ENCODE data around the gene AMZ1.

Gene AMZ1

DNA sequence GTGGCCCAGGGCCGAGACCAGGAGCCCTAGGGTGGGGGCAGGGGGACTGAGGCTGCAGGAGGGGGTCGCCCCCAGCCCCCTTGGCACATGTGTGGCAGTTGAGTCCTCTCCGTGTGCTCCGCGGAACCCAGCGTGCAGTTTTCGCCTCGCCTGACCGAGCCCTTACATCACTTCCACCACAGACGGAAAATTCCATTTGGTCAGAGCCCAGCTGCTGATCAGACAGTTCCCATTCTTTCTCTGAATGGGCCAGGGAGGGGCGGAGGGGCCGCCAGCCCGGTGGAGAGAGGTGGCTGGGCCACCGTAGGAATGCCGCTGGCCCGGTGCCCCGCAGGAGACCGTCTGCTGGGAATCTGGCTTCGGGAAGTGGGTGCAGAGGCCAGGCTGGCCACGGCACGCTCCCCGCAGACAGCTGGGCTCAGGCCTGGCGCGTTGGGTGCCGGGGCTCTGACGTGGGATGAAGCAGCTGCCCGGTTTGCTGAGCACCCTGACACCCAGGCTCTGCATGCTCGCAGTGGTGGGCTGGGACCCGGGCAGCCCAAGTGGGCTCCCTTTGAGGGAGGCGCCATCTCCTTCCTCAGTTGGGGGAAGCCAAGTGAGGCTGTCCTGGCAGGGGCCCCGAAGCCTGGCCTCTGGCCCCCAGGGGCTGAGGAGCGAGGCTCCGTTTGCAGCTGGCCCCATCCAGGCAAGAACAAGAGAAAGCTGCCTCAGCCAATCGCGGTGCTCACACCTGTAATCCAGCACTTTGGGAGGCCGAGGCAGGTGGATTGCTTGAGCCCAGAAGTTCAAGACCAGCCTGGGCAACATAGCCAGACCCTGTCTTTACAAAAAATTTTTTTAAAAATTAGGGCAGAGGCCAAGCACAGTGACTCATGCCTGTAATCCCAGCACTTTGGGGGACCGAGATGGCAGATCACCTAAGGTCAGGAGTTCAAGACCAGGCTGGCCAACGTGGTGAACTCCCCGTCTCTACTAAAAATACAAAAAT lies 46.3 kb upstream of the AMZ1 start:
- in situ Hi-C loops (cut with MboI; ENCODE audit: low pct_unique_long_range_greater_than_20kb, low sequenced_read_pairs, unreplicated experiment) = no loop called here
- peak; percentile 74 for DNase-seq (ENCODE audit: low spot score)
- TF ChIP-seq, protein P1, sequence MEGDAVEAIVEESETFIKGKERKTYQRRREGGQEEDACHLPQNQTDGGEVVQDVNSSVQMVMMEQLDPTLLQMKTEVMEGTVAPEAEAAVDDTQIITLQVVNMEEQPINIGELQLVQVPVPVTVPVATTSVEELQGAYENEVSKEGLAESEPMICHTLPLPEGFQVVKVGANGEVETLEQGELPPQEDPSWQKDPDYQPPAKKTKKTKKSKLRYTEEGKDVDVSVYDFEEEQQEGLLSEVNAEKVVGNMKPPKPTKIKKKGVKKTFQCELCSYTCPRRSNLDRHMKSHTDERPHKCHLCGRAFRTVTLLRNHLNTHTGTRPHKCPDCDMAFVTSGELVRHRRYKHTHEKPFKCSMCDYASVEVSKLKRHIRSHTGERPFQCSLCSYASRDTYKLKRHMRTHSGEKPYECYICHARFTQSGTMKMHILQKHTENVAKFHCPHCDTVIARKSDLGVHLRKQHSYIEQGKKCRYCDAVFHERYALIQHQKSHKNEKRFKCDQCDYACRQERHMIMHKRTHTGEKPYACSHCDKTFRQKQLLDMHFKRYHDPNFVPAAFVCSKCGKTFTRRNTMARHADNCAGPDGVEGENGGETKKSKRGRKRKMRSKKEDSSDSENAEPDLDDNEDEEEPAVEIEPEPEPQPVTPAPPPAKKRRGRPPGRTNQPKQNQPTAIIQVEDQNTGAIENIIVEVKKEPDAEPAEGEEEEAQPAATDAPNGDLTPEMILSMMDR (IDR thresholded peaks at IDR 0.05; ENCODE audit: extremely low read depth, insufficient read depth, missing control alignments) = no peak

DNA sequence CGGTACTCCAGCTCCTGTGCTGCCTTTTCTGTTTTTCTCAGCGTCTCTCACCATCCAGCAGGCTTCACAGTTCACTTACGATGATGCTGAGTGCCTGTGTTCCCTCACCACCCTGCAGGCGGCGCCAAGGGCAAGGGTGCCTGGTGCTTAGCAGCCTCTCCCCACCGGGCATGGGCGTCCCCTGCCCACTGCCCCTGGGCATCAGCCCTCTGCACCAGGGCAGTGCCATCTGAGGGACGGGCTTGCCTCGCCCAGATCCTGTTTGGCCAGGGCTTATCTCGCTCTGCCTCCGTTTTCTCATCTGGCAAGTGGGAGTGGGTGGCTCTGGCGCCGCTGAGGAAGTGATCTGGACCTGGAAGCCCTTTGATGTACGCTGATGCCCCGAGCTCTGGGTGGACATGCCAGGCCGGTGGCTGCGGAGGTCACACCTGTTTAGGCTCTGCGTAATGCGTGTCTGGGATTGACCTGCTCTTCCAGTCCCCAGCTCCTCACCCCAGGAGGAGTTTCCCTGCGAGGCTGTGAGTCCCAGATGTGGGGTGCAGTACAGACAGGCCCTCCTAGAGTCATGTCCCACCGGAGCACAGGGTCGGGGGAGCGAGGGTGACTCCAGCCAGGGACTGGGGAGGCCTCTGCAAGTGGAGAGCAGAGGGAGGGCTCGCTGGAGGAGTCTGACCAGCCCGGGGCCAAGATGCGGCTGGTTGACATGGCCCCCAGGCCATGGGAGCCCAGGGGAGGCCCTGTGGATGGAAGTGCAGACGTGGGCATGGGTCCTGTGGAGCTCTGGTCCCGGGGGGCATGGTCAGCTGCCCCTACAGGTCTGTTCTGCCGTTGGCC lies 44.4 kb upstream of the AMZ1 start:
- no peak for DNase-seq (ENCODE audit: low spot score)
- TF ChIP-seq, protein P1 (IDR thresholded peaks at IDR 0.05; ENCODE audit: extremely low read depth, insufficient read depth, missing control alignments) = peak; percentile 42
- in situ Hi-C loops (cut with MboI; ENCODE audit: low pct_unique_long_range_greater_than_20kb, low sequenced_read_pairs, unreplicated experiment) = no loop called here

DNA sequence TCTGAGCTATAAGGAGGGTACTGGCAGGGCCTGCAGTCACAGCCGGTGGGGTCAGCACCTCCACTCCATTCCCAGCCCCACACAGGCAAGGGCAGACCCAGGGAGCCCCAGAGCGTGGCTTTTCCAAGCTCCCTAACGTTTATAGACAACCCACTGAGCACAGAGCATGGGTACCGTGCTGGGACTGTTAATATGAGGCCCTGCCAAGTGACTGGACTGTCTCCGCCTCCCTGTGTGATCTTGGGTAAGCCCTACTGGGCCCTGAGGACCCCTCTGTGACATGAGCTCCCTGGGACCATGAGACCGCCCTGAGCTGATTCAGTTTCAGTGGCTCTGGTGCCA lies 43.8 kb upstream of the AMZ1 start:
- in situ Hi-C loops (cut with MboI; ENCODE audit: low pct_unique_long_range_greater_than_20kb, low sequenced_read_pairs, unreplicated experiment) = no loop called here
- TF ChIP-seq, protein P1 (IDR thresholded peaks at IDR 0.05; ENCODE audit: extremely low read depth, insufficient read depth, missing control alignments) = no peak
- DNase-seq (ENCODE audit: low spot score) = no peak

DNA sequence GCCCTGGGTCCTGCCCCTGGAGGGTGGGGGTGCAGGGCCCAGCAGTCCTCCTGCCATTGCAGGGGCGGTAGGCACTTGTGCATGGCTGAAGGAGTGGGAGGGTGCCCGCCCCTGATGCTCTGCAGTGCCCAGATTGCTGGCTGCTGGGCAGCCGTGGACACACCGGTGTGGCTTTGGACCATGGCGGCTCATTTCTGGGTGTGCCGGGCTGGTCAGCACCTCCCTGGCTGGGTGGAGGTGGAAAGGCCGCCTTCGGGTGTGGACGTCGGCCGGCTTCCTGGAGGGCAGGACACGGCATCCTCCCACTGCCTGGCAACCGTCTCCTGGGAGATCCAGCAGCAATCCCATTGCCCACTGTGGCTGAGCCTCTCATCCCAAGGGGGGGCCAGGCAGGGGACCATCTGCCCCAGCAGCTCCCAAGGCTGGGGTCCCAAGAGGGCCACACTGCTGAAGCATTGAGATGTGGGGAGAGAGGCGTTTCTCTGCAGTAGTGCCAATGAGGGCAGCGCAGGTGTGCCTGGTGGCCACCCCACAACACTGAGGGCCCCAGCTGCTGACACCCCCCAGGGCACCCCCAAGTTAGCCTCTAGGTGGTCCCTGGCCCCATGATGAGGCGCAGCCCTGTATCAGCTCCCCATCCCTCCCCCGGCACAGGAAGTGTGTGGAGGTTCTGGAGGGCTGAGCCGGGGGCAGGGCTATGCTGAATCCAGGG lies 43.3 kb upstream of the AMZ1 start:
- DNase-seq (ENCODE audit: low spot score) = no peak
- in situ Hi-C loops (cut with MboI; ENCODE audit: low pct_unique_long_range_greater_than_20kb, low sequenced_read_pairs, unreplicated experiment) = no loop called here
- TF ChIP-seq, protein P1 (IDR thresholded peaks at IDR 0.05; ENCODE audit: extremely low read depth, insufficient read depth, missing control alignments) = no peak

DNA sequence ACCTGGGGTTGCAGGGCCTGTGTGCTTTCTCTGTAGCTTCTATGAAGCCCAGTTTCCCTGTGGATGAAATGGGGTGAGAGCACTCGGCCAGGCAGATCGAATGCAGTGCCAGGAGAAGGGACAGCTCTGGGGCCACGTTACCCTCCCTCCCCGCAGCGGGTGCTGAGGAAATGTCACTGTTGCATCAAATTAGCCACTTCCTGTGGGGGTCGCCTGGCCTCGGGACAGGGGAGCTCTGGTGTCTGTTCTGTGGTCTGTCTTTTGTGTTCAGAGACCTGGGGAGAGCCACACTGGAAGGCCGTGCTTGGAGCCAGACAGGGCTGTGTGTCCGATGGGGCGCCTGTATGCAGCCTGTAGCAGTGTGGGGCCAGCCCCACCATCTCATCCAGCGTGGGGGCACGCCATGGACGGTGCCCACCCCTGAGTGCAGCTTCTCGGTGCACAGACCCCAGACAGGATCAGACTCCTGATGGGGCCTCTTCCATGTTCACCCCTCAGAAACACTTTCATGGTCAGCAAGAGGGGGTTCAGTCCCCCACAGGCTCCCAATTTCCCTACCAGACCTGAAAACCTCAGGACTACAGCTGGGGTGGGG lies 42.6 kb upstream of the AMZ1 start:
- DNase-seq (ENCODE audit: low spot score) = peak; percentile 72
- in situ Hi-C loops (cut with MboI; ENCODE audit: low pct_unique_long_range_greater_than_20kb, low sequenced_read_pairs, unreplicated experiment) = no loop called here
- TF ChIP-seq, protein P1 (IDR thresholded peaks at IDR 0.05; ENCODE audit: extremely low read depth, insufficient read depth, missing control alignments) = no peak

DNA sequence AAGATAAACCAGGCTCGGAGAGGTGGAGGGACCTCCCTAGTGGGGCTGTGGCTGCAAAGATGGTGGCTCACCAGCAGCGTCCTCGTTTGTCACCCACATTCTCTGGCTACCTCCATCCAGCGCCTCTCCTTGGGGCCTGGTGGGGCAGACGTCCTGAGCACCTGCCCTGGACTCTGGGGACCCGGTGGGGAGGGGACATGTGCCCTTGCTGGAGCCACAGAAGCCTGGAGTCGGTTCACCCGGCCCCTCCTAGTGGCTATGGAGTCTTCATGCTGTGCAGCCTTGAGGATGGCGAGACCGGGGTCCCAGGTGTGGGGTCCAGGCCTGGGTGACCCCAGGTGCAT lies 41.7 kb upstream of the AMZ1 start:
- TF ChIP-seq, protein P1 (IDR thresholded peaks at IDR 0.05; ENCODE audit: extremely low read depth, insufficient read depth, missing control alignments) = no peak
- in situ Hi-C loops (cut with MboI; ENCODE audit: low pct_unique_long_range_greater_than_20kb, low sequenced_read_pairs, unreplicated experiment) = no loop called here
- no peak for DNase-seq (ENCODE audit: low spot score)
